SW 1271 (cell line): Measurements from ENCODE around the gene KDM8.
A peak's percentile ranks its signal among the peaks of the same experiment; 100 is the strongest.

Source experiments
- DNase-seq, 2 experiments: peaks; one replicate each; lab custom pipeline; 2025; lab: John Stamatoyannopoulos, UW

Gene KDM8

GRCh38 chr16:27203507-27204311 is at the start of gene KDM8:
Gene KDM8, plus strand, starts transcription at chr16:27203526. Its CDS starts 6,598 bp downstream, at chr16:27210124.
- peak; percentile 83 to 95 for DNase-seq

DNA sequence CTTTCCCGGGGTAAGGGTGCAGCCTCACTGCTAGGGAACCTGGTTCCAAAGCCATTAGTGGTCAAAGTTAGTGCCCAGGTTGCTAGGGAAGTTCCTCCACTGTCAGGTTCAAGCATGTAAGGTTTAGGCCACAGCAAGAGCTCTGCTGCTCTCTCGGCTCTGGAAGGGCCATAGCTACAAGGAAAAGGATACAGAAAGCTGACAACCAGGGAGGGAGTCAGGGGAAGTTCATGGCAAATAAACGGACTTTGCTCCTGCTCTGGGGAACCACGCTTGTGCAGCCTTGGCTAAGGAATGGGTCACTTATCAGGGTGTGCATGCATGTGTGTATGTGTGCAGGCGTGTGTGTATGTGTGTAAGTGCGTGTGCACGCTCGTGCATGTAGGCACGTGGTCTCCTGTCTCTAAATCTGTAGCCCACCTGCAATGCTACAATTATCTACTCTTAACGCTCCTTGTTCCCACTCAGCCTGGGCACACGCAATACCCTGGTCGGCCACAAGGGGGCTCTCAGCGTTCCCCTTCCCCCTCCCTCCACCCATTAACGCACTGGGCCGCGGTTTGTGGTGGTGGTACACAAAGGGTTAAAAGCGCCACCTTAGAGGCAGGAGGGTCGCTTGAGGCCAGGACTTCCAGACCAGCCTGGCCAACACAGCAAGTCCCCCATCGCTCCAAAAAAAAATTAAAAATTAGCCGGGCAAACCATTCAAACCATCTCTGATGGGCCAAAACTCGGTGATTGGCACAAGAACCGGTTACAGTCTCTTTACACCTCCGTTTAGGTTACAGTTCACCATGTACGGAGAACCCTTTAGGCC is 48.4 kb upstream of the KDM8 start:
- DNase-seq, result peak in 1 of 2 experiments; percentile 1

GRCh38 chr16:27156579-27156978 is 46.7 kb upstream of the KDM8 start:
- no peak for DNase-seq

GRCh38 chr16:27161398-27161797 is 41.9 kb upstream of the KDM8 start:
- DNase-seq, result no peak

GRCh38 chr16:27164352-27164751 is 39.0 kb upstream of the KDM8 start:
- no peak for DNase-seq

DNA sequence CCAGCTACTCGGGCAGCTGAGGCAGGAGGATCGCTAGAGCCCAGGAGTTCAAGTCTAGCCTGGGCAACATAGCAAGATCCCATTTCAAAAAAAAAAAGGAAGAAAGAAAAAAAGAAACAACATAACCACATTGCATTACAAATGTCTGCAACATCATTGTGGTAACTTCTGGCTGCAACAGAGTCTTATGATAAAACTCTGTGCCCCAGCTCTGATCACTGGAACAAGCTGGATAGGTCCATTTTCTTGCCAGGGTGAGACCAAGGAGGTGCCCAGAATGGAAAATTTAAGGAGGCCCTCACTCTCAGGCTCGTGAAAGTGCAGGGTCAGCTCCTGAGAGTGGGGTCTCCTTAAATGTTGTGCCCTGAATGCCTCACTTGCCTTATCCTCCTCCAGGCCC is 37.8 kb upstream of the KDM8 start:
- no peak for DNase-seq

GRCh38 chr16:27168790-27169189 is 34.5 kb upstream of the KDM8 start:
- DNase-seq, result no peak

DNA sequence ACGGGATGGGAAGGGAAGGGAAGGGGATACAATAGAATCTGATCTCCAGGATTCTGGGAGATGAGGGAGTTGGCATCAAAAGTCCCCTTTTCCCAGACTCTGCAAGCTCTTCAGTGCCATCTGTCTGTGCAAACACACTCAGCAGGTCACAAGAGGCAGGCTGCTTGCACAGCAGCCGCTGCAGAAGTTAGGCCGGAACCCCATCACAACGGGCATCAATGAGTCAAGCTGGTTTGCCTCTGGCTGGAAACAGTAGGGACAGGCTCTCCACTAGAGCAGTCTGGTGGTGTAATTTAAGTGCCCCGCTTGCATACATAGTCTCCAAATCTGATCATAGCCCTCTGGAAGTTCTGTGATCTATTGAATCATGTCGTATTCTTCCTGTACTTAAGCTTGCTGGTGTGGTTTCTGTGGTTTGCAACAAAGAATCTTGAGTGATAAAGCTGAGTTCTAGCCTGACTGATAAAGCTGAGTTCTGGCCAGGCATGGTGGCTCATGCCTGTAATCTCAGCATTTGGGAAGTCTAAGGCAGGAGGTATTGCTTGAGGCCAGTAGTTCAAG is 33.7 kb upstream of the KDM8 start:
- DNase-seq, result peak in 1 of 2 experiments; percentile 11

GRCh38 chr16:27171584-27171983 is 31.7 kb upstream of the KDM8 start:
- no peak for DNase-seq

DNA sequence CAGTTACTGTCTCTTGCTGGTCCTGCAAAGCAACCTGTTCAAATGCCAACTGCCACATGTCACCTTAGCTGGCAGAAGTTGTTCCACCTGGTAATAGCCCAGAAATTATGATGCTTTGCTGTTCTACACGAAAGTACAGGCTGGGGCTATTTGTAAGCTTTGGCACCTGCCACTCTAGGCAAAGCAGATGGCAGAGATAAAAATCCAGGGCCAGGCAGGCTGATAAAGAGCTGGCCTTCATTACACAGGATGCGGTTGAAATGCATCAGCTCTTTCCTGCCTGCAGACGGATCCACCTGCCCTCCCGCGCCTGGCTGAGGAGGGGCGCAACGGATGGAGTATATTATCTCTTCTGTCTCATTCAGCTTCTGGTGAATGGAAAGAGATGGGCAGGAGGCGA is 29.3 kb upstream of the KDM8 start:
- DNase-seq, result no peak

GRCh38 chr16:27174798-27175197 is 28.5 kb upstream of the KDM8 start:
- DNase-seq, result no peak

DNA sequence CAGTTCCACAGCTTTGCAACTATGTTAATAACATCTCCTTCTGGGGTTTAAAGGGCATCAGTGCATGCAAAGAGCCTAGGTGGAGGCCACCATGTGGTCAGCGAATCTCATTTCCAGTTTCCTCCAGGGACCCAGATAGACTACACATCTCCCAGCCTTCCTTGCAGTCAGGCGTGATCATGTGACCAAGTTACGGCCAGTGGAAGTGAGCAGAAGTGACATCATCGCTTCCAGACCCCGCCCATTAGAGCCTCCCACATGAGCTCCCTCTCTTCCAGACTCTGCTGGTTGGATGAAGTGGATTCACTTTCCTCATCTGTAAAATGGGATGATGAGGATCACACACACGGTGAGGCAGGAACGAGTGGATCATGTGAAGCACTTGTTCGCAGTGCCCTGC is 27.4 kb upstream of the KDM8 start:
- DNase-seq, result no peak

DNA sequence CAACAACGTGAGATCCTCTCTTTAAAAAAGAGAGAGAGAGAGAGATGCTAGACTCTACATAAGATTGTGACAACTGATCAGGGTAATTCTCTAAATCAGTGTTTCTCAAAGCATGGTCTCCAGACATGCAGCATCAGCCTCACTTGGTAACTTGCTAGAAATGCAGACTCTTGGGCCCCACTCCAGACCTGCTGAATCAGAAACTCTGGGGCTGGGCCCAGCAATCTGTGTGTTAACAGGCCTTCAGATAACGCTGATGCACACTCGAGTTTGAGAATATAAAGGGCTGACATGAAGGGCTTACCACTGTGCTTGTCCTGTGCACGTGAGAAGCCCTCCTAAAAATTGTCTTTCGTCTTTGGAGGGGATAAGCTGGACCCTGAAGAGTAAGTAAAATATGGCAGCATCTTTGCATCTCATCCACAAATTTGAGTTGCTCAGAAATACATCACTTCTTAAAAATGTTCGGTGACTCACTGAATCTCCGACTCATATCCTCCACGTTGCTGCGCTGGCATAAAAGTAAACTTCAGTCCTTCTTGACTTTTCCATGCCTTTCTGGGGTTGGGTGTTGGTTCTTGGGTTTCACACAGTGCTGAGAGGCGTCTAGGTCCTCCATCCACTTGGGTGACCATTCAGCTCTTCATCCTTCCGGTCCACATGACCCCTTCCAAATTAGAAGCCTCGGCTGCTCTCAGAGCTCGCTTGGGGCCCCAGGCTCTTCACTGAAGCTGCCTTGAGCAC is 26.1 kb upstream of the KDM8 start:
- peak in 1 of 2 experiments; percentile 37 for DNase-seq

DNA sequence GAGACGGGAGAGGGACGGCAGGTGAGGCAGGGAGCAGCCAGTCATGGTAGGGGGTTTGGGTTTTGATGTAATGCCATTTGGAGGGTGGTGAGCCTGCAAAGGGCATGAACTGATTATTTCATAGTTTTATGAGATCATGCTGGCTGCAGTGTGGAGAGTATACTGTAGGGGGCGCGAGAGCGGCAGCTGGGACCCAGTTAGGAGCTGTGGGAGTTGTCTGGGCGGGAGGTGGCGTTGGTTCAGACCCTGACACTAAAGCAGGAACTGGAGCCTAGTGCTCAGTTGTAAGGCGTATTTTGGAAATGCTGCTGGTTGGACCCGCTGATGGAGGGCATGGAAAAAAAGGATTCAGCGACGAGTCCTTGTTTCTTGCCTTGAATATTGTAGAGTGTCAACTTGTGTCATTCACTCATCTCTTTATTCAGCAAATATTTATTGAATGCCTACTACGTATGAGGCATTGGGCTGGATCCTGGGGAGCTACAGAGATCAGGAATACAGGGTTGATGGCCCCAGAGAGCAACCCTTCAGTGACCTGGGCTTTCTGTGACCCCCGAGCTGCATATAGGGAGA is 23.7 kb upstream of the KDM8 start:
- DNase-seq, result peak in 1 of 2 experiments; percentile 36

DNA sequence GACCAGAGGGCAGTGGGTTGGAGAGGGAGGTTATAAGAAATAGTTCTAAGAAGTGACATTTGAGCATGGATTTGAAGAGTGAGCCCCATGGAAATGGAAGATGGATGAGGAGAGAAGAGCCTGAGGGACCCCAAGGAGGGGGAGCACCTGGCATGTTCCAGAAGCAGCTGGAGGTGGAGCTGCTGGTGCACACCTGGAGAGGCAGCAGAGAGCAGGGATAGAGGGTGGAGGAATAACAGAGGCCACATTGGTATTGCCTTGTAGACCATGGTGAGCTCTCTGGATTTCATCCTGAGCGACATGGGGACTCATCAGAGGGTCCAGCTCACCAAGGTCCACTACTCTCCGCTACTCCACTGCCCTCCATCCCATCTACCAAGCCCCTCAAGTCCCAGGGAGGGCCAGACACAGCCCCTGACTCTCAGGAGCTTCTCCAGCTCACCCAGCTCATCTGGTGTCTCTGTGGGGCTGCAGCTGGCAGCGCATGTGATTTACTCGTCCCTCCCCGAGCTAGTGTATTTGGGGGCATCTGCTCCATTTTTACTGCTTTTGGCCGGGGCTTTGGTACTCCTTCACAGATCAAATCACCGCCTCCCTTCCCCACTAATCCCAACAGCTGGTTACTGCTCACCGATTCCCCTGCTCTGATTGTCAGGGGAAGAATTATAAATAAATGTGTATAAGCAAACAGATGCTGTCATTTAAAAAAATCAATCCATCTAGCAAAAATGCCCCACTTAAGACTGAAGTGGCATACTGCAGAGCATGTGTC is 22.1 kb upstream of the KDM8 start:
- DNase-seq, result no peak

DNA sequence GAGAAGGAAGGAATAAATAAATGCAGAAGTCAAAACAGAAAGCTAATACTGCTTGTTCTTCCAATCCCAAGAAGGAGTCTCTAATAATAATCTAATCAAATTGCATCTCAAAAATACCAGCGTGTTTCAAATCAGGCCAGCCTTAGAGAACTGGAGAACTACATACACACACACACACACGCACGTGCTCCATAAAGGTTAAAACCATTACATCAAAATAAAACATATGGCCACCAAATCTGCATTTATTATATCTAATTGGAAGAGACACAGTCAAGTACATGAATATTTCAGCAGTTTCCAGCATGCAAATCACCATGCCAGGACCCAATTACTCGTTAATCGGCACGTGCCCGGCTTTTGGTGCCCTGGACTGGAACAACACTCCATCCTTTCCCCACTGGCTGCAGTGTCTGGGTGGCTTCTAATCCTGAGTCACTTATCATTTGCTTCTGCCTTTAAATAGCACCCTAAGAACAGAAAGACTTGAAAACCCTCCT is 20.4 kb upstream of the KDM8 start:
- no peak for DNase-seq

DNA sequence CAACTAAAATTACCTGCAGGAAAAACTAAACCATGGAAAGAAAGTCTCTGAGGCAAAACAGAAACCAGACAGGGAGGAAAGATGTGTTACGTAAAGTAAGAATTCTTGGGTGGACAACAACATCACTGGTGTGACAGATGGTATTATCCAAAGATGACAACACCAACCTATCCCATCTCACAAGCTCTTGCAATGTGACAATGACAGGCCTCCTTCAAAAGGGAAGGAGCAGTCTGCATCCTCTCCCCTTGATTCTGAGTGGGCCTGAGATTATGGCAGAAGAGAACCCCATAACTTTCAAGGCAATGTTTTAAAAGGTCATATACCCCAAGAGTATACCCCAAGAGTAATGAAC is 17.6 kb upstream of the KDM8 start:
- DNase-seq, result no peak

DNA sequence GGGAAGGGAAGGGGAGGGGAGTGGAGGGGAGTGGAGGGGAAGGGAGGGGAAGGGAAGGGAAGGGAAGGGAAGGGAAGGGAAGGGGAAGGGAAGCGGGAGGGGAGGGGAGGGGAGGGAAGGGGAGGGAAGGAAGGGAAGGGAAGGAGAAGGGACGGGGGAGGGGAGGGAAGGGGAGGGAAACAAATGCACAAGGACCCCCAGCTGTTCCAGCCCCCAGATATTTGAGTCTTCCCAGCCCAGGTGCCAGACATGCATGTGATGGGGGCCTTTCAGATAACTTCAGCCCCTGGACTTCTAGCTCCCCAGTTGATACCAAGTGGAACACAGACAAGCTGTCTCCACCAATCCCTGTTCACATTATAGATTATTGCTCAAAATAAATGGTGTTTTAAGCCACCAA is 14.7 kb upstream of the KDM8 start:
- DNase-seq, result no peak

DNA sequence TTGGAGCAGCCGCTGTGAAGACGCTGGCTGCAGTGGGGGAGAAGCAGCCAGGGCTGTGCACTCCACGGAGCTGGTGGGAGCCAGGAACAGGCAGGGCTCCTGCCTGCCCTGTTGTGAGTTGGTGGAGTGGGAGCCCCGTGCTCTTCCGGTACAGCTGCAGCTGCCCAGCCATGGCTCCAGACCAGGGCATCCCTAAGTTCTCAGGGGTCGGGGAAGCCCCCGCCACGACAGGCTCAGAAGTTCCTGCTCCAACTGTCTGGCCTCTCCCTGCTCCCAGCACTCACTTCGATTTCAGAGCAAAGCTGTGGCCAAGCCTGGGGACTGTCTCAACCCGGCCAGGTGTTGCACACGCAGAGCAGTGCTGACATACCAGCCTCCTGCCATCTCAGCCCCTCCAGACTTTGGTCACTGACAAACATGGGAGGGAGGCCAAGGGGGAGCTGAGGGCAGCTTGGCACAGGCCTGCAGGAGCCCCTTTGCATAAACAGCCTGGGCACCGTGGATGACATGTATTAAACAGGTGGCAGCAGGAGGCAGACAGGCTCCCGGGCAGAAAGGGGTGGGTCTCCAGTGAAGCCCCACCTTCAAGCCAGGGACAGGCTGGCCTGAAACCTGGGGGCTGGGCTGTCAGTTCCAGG is 13.9 kb upstream of the KDM8 start:
- no peak for DNase-seq

- no peak for DNase-seq
Measured at GRCh38 chr16:27190316-27190871, 12.9 kb upstream of the KDM8 start.
